HepG2 (cell line): ENCODE measurements around the gene PTPN18. TPM values are rescaled to one million over a fixed set of nuclear protein-coding genes. Genes with fewer than 3 reads are reported as not detected.

Experiments used
- BCL6 ChIP-seq: IDR thresholded peaks from 2 replicates; pipeline ENCODE4 v1.6.1; 2016; ENCODE audit warnings: missing genetic modification reagents, missing compliant biosample characterization
- CREB3 ChIP-seq: sonication (generic); formaldehyde crosslinking; IDR thresholded peaks from 2 replicates; pipeline ENCODE4 v1.5.0; 2020; ENCODE audit warnings: missing genetic modification reagents
- FOXP4 ChIP-seq: sonication (generic); formaldehyde crosslinking; IDR thresholded peaks from 2 replicates; pipeline ENCODE4 v1.4.0; 2020; ENCODE audit warnings: missing genetic modification reagents
- HDAC6 ChIP-seq: fragments of 200-600 bp; sonication (generic); IDR thresholded peaks from 2 replicates; pipeline ENCODE4 v1.7.0; 2017; ENCODE audit warnings: mild to moderate bottlenecking, antibody characterized with exemption, low read length, low read depth
- IKZF5 ChIP-seq: IDR thresholded peaks from 2 replicates; pipeline ENCODE4 v1.6.1; 2018; ENCODE audit warnings: missing genetic modification reagents, mild to moderate bottlenecking, missing compliant biosample characterization
- MED1 ChIP-seq: sonication (generic); formaldehyde crosslinking; IDR thresholded peaks from 2 replicates; pipeline ENCODE4 v1.4.0; 2020; ENCODE audit warnings: missing genetic modification reagents
- NFRKB ChIP-seq: fragments of 450-650 bp; IDR thresholded peaks from 2 replicates; pipeline ENCODE4 v1.6.1; 2017
- PHF8 ChIP-seq: sonication (generic); formaldehyde crosslinking; IDR thresholded peaks from 2 replicates; pipeline ENCODE4 v1.5.0; 2020; ENCODE audit warnings: missing genetic modification reagents
- THAP9 ChIP-seq: sonication (generic); formaldehyde crosslinking; IDR thresholded peaks from 2 replicates; pipeline ENCODE4; 2020; ENCODE audit warnings: missing genetic modification reagents, mild to moderate bottlenecking, borderline replicate concordance
- YEATS4 ChIP-seq: sonication (generic); formaldehyde crosslinking; IDR thresholded peaks from 2 replicates; pipeline ENCODE4 v1.4.0; 2020; ENCODE audit warnings: missing genetic modification reagents, borderline replicate concordance
- ZFP82 ChIP-seq: sonication (generic); formaldehyde crosslinking; IDR thresholded peaks from 2 replicates; pipeline ENCODE4 v1.5.1; 2020; ENCODE audit warnings: mild to moderate bottlenecking, missing genetic modification reagents, borderline replicate concordance
- ZNF556 ChIP-seq: sonication (generic); formaldehyde crosslinking; IDR thresholded peaks from 2 replicates; pipeline ENCODE4 v1.4.0; 2020; ENCODE audit warnings: mild to moderate bottlenecking, missing genetic modification reagents, borderline replicate concordance
- ZNF557 ChIP-seq: sonication (generic); formaldehyde crosslinking; IDR thresholded peaks from 2 replicates; pipeline ENCODE4 v1.4.0; 2020; ENCODE audit warnings: missing genetic modification reagents
- ZNF567 ChIP-seq: sonication (generic); formaldehyde crosslinking; IDR thresholded peaks from 2 replicates; pipeline ENCODE4 v1.8.1; 2023; ENCODE audit warnings: mild to moderate bottlenecking, missing genetic modification reagents, borderline replicate concordance
- ZNF784 ChIP-seq: sonication (generic); formaldehyde crosslinking; IDR thresholded peaks from 2 replicates; pipeline ENCODE4 v1.5.1; 2020; ENCODE audit warnings: missing genetic modification reagents, mild to moderate bottlenecking, borderline replicate concordance
- polyA plus RNA-seq, 8 experiments: library from polyadenylated mRNA; depleted of rRNA in 3 of 8; stranded (reverse) in 7 of 8; unstranded in 1 of 8; fragments of >200 nt; fragmentation: Illumina TruSeq in 4 of 8; extraction: Trizol in 4 of 8; gene quantifications; 2 replicates each; pipeline versions ENCODE4 v1.2.1 to v1.2.3, GENCODE V29; 2011 to 2016; ENCODE audit warnings: low read depth in 4 of 8, missing spikeins in 1 of 8, mixed read lengths in 1 of 8; ENCODE audit not compliant: insufficient read depth in 1 of 8
- total RNA-seq, 5 experiments: library from RNA; depleted of rRNA; stranded (reverse); fragments of >200 nt; fragmentation: Illumina TruSeq; extraction: Trizol; gene quantifications; 2 replicates each; pipeline ENCODE4 v1.2.3, GENCODE V29; 2016; ENCODE audit warnings: low read depth in 1 of 5

PTPN18 gene
- total and polyA plus RNA-seq, 2 of the 13 experiments (the other 11 are each of a cell fraction or from before 2014, with no cell fraction given) = 14.8 to 39.6 TPM

GRCh38 chr2:130342533-130343275 lies 13.2 kb upstream of the PTPN18 start, which contains the start of gene IMP4 (continued):
- TF ChIP-seq THAP9 (peak; percentile 94; the same call in 1 of the 2 replicates), ZNF784 (peak; percentile 83; the same call in 1 of the 2 replicates), ZNF557 (CRISPR knock-in tag) (no peak; the same call in none of the 2 replicates), YEATS4 (CRISPR knock-in tag) (peak; percentile 87), HDAC6 (no peak), CREB3 (CRISPR knock-in tag) (no peak), ZNF556 (CRISPR knock-in tag) (peak; percentile 28; the same call in 1 of the 2 replicates), ZNF567 (CRISPR knock-in tag) (peak; percentile 64), FOXP4 (CRISPR knock-in tag) (peak; percentile 19; the same call in 1 of the 2 replicates), IKZF5 (CRISPR knock-in tag) (peak; percentile 91), MED1 (CRISPR knock-in tag) (peak; percentile 52; the same call in 1 of the 2 replicates), BCL6 (CRISPR knock-in tag) (no peak), NFRKB (no peak; the same call in 1 of the 2 replicates), PHF8 (CRISPR knock-in tag) (peak; percentile 94), ZFP82 (CRISPR knock-in tag) (peak; percentile 97)
